PC-3 (cell line): ENCODE results near the gene SSC5D.

Experiments used
- CTCF ChIP-seq: fragments of 300-600 bp; sonication (generic); conservative IDR thresholded peaks from 2 replicates; pipeline ENCODE4 v1.5.1; 2017; ENCODE audit warnings: antibody characterized with exemption, low read depth, mild to moderate bottlenecking, low read length
- EZH2 ChIP-seq: fragments of 300-600 bp; sonication (generic); IDR thresholded peaks from one replicate; pipeline ENCODE4 v1.6.1; 2017; ENCODE audit warnings: antibody characterized with exemption, mild to moderate bottlenecking, low read length; ENCODE audit not compliant: unreplicated experiment

GRCh38 chr19:55451163-55451964 is 36.9 kb upstream of the SSC5D start:
- TF ChIP-seq CTCF (no peak), EZH2 (peak; percentile 96)
